GM18502 (cell line): ENCODE results near the gene NCAM2.
"Not testable (repeated sequence)": the region's sequence is repeated elsewhere in the genome, so short reads cannot be mapped to it uniquely, and the experiment has no call there.

Experiments
- ATAC-seq: cut with Tn5 transposase; IDR thresholded peaks from one replicate; pipeline ENCODE4 v1.9.1; 2021; ENCODE audit warnings: mild to moderate bottlenecking; ENCODE audit not compliant: unreplicated experiment, poor library complexity

Gene NCAM2

GRCh38 chr21:21097466-21097865, 99.3 kb downstream of the NCAM2 start:
- ATAC-seq, result no peak

GRCh38 chr21:21101911-21102310, 103.7 kb downstream of the NCAM2 start:
- ATAC-seq, result no peak

- ATAC-seq, result no peak
These were observed 104.7 kb downstream of the NCAM2 start for GRCh38 chr21:21102896-21103295.

- ATAC-seq, result no peak
These were observed 105.5 kb downstream of the NCAM2 start for GRCh38 chr21:21103692-21104091.

GRCh38 chr21:21109736-21110135, 111.5 kb downstream of the NCAM2 start:
- no peak for ATAC-seq

GRCh38 chr21:21111309-21111920, 113.2 kb downstream of the NCAM2 start:
- ATAC-seq, result no peak

GRCh38 chr21:21114461-21114860, 116.3 kb downstream of the NCAM2 start:
- no peak for ATAC-seq

- ATAC-seq, result no peak
These were observed 120.9 kb downstream of the NCAM2 start for GRCh38 chr21:21119091-21119490.

- ATAC-seq, result no peak
These were observed 124.5 kb downstream of the NCAM2 start for GRCh38 chr21:21122680-21123079.

- no peak for ATAC-seq
These were observed 134.2 kb downstream of the NCAM2 start for GRCh38 chr21:21132390-21132789.

GRCh38 chr21:21137986-21138385, 139.8 kb downstream of the NCAM2 start:
- no peak for ATAC-seq

GRCh38 chr21:21146587-21147373, 148.6 kb downstream of the NCAM2 start:
- ATAC-seq, result no peak

- no peak for ATAC-seq
These were observed 149.2 kb downstream of the NCAM2 start for GRCh38 chr21:21147374-21147745.

- no peak for ATAC-seq
These were observed 149.8 kb downstream of the NCAM2 start for GRCh38 chr21:21148009-21148408.

GRCh38 chr21:21148514-21148913, 150.3 kb downstream of the NCAM2 start:
- ATAC-seq, result no peak

GRCh38 chr21:21149445-21149844, 151.2 kb downstream of the NCAM2 start:
- ATAC-seq, result not testable (repeated sequence)

- ATAC-seq, result no peak
These were observed 153.0 kb downstream of the NCAM2 start for GRCh38 chr21:21151231-21151630.

- no peak for ATAC-seq
These were observed 158.2 kb downstream of the NCAM2 start for GRCh38 chr21:21156397-21156796.

GRCh38 chr21:21156957-21157356, 158.7 kb downstream of the NCAM2 start:
- no peak for ATAC-seq

GRCh38 chr21:21158376-21158918, 160.2 kb downstream of the NCAM2 start:
- ATAC-seq, result no peak

- ATAC-seq, result no peak
These were observed 161.2 kb downstream of the NCAM2 start for GRCh38 chr21:21159253-21159899.
